ENCODE data around the gene ST6GALNAC6.
A peak's percentile ranks its signal among the peaks of the same experiment; 100 is the strongest.

The ST6GALNAC6 gene

DNA sequence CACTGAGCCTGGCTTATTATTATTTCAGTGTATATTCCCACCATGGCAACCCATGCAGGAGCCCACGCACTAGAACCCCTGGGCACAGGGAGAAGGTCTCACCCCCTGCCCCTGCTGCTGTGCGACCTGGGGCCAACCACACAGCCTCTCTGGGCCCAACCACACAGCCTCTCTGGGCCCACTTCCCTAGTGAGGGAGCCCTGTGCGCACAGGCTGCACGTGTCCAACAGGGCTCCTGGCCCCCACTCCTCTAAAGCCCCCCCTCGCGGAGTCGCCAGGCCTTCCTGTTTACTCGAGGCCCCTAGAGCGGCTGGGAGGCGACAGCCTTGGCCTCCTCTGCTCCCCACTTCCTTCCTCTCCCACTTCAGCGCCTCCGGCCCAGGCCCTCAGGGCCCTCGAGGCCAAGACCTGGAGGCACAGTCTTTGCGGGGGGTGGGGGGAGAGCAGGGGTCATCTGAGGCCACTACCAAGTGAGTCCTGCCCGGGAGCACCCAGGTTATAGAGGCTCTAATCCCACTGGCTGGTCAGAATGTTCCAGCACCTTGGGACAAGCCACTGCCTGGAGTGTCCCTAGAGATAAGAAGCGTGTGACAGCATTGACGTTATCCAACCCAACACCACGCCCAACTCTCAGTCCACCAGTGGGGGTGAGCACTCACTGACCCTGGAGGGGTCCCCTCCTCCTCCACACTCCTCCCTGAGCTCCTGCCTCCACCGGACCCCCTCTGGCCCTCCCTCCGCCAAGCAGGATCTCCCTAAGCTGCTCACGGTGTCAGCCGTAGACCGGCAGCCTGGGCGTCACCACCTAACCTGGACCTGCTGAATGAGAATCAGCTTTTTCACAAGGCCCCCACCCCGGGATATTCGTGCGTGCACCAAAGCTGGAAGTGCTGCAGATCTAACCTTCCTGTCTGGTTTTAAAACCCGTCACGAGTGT, 37.1 kb downstream of the ST6GALNAC6 start:
- Histone ChIP-seq H4K20me1 (no peaks in the 10 kb centered on the region), H3K4me2 (peak overlapping the region; percentile 92), H3K9me3 (no peaks in the 10 kb centered on the region), H3K4me1 (peaks cover 100% of the 10 kb centered on the region), H3K27ac (peak overlapping the region; percentile 92), H3K9ac (peak overlapping the region; percentile 79), H3K27me3 (no peaks in the 10 kb centered on the region), H3K4me3 (peak overlapping the region; percentile 24), H3K36me3 (no peaks in the 10 kb centered on the region)
- no peak for TF ChIP-seq Cebpa-rat (IDR thresholded peaks at IDR 0.05)

DNA sequence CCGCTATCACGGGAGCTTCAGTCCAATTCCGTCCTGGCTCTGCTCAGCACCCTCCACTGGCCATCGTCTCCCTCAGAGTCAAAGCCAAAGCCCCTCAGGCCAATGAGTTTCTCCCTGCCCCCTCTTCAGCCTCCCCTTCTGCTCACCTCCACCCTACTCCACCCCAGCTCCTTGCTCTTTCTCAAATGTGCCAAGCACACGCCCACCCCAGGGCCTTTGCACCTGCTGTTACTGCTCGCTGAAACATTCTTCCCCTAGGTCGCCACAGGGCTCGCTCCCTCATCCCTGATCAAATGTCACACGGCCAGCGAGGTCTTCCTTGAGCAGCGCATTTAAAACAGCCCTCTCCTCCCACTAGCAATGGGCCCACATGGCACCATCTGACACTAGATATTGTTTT, 38.6 kb downstream of the ST6GALNAC6 start:
- no peaks in the 10 kb centered on the region for H3K36me3 ChIP-seq

DNA sequence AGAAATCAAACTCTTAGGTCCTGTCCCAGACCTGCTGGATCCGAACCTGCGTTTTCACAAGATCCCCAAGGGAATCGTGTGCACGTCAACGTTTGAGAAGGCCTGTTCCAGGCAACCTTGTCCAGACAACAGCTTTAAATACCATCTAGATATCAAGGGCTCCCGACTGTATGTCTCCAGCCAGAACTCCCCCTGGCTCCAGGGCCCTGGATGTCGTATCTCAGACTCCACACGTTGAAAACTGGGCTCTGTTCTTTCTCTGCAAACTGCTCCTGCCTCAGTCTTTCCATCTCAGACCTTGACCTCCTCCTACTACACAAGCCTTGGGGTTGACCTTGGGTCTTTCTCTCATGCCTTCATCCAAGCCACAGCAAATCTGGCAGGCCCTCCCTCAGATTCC, 39.1 kb downstream of the ST6GALNAC6 start:
- H3K4me2 ChIP-seq: peak overlapping the region; percentile 92
- H3K27ac ChIP-seq: peak overlapping the region; percentile 92
- no peaks in the 10 kb centered on the region for H3K27me3 ChIP-seq
- H4K20me1 ChIP-seq: no peaks in the 10 kb centered on the region
- TF ChIP-seq Cebpa-rat (IDR thresholded peaks at IDR 0.05): no peak
- H3K36me3 ChIP-seq: no peaks in the 10 kb centered on the region
- no peaks in the 10 kb centered on the region for H3K9me3 ChIP-seq
- H3K4me1 ChIP-seq: peaks cover 100% of the 10 kb centered on the region
- no peak overlapping the region for H3K4me3 ChIP-seq
- peak overlapping the region; percentile 79; the same call in 1 of the 2 replicates for H3K9ac ChIP-seq

More for the DNA sequence above, 38.6 kb downstream of the ST6GALNAC6 start:
- H4K20me1 ChIP-seq: no peaks in the 10 kb centered on the region
- H3K27ac ChIP-seq: peak overlapping the region; percentile 92
- H3K4me1 ChIP-seq: peaks cover 100% of the 10 kb centered on the region
- no peak overlapping the region for H3K4me3 ChIP-seq
- H3K4me2 ChIP-seq: peak overlapping the region; percentile 92
- no peak for TF ChIP-seq Cebpa-rat (IDR thresholded peaks at IDR 0.05)
- H3K27me3 ChIP-seq: no peaks in the 10 kb centered on the region
- peak overlapping the region; percentile 79; the same call in 1 of the 2 replicates for H3K9ac ChIP-seq
- H3K9me3 ChIP-seq: no peaks in the 10 kb centered on the region

DNA sequence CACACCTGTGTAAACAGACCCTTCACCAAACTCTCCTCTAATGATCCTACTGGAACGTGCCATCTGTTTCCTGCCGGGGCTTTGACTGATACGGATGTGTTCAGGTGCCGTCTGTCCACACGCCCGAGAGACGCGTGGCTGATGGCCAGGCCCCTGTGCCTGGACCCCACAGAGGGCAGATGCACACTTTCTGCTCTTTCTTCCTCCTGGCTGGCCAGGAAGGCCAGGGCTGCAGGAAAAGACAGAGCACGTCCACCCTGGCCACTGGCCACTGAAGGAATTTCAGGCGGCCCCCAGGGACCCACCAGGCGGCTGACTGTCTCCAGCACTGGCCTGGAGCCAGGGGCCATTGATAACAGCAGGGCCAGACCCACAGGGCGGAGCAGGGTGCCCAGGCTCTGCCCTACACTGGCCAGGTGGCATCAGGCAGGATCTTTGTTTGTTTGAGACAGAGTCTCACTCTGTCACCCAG, 41.3 kb downstream of the ST6GALNAC6 start:
- peak overlapping the region; percentile 9; the same call in 1 of the 2 replicates for H3K4me3 ChIP-seq
- peak overlapping the region; percentile 94 for H3K9ac ChIP-seq
- H3K9me3 ChIP-seq: no peaks in the 10 kb centered on the region
- H3K27ac ChIP-seq: peak overlapping the region; percentile 92
- H3K4me2 ChIP-seq: peak overlapping the region; percentile 92
- H3K27me3 ChIP-seq: no peaks in the 10 kb centered on the region
- peaks cover 89% of the 10 kb centered on the region for H3K4me1 ChIP-seq
- H3K36me3 ChIP-seq: no peaks in the 10 kb centered on the region
- H4K20me1 ChIP-seq: peaks cover 4% of the 10 kb centered on the region; the same call in 1 of the 2 replicates
- no peak for TF ChIP-seq Cebpa-rat (IDR thresholded peaks at IDR 0.05)

DNA sequence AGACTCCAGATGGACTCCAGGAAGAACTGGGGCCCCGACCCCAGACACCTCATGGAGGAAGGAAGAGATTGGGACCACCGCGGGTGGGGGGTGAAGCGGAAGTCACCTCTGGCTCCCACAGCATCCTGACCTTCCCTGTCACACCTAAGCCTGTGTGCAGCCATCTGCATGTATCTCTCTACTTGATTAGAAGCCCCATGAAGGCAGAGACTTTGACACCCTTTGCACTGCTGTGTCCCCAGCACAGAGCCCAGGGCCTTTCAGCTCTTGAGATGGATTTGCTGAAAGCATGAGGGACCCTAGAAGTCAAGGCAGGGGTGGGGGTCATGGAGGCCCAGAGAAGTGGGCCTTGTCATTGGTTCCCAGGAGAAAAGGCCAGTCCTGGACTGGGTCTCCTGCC, 42.1 kb downstream of the ST6GALNAC6 start:
- H3K4me2 ChIP-seq: peak overlapping the region; percentile 92
- H3K36me3 ChIP-seq: peaks cover 3% of the 10 kb centered on the region
- H3K9me3 ChIP-seq: no peaks in the 10 kb centered on the region
- peaks cover 5% of the 10 kb centered on the region; the same call in 1 of the 2 replicates for H4K20me1 ChIP-seq
- H3K27me3 ChIP-seq: no peaks in the 10 kb centered on the region
- H3K4me3 ChIP-seq: peak overlapping the region; percentile 9; the same call in 1 of the 2 replicates
- H3K27ac ChIP-seq: peak overlapping the region; percentile 92
- H3K9ac ChIP-seq: peak overlapping the region; percentile 94
- H3K4me1 ChIP-seq: peaks cover 89% of the 10 kb centered on the region
- no peak for TF ChIP-seq Cebpa-rat (IDR thresholded peaks at IDR 0.05)

DNA sequence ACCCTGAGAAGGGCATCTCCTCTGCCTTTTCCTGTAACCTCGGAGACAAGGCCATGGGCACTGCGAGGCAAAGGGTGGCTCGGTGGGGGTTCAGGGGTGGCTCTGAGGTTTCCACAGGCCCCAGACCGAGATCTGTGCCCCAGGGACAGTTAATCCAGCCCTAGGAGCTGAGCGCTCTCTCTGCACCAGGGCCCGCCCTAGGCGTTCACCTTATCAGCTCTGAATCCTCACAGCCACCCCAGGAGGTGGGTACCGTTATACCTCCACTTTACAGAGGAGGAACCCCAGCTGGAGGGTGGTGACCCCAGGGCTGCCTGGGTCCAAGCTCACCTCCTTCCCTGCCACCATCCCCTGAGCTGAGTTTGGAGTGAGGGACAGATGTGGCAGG, 42.7 kb downstream of the ST6GALNAC6 start:
- H3K9ac ChIP-seq: peak overlapping the region; percentile 94
- no peaks in the 10 kb centered on the region for H3K27me3 ChIP-seq
- peaks cover 89% of the 10 kb centered on the region for H3K4me1 ChIP-seq
- H4K20me1 ChIP-seq: peaks cover 5% of the 10 kb centered on the region; the same call in 1 of the 2 replicates
- peak overlapping the region; percentile 92 for H3K27ac ChIP-seq
- H3K4me2 ChIP-seq: peak overlapping the region; percentile 92
- H3K36me3 ChIP-seq: peaks cover 9% of the 10 kb centered on the region
- H3K4me3 ChIP-seq: peak overlapping the region; percentile 2; the same call in 1 of the 2 replicates
- H3K9me3 ChIP-seq: no peaks in the 10 kb centered on the region
- no peak for TF ChIP-seq Cebpa-rat (IDR thresholded peaks at IDR 0.05)

DNA sequence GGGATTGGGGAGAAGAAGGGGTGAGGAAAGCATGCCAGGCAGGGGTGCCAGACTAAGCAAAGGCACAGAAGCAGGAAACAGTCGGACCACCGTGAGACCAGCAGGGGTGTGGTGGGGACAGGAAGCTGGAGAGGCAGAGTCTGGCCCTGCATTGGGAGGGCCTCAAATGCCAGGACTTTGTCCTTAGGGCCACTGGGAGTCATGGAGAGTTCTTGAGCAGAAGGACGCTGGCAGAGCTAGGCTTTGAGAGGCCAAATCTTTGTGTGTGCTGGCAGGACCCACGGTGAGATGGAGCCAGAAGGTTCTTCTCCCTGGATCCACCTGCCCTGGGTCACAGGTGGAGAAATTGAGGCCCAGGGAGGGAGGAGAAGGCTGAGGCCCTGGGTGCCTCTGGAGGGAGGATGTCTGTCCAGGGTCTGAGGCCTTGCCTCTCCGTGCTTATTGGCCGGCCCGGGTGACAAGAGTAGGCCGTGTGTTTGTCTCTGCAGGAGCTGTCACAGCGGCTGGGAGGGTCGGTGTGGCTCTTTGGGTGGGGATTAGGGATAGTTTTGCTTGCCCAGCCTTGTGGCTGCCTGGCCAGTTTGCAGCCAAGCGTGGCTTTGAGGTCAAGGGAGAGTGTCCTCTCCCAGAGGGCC, 43.2 kb downstream of the ST6GALNAC6 start:
- no peak for TF ChIP-seq Cebpa-rat (IDR thresholded peaks at IDR 0.05)
- Histone ChIP-seq H3K9me3 (peaks cover 4% of the 10 kb centered on the region; the same call in 1 of the 2 replicates), H3K4me1 (peaks cover 89% of the 10 kb centered on the region), H3K27ac (peak overlapping the region; percentile 92), H3K9ac (peak overlapping the region; percentile 94), H4K20me1 (peaks cover 5% of the 10 kb centered on the region; the same call in 1 of the 2 replicates), H3K4me2 (peak overlapping the region; percentile 92), H3K27me3 (no peaks in the 10 kb centered on the region), H3K36me3 (peaks cover 14% of the 10 kb centered on the region), H3K4me3 (peak overlapping the region; percentile 2; the same call in 1 of the 2 replicates)

DNA sequence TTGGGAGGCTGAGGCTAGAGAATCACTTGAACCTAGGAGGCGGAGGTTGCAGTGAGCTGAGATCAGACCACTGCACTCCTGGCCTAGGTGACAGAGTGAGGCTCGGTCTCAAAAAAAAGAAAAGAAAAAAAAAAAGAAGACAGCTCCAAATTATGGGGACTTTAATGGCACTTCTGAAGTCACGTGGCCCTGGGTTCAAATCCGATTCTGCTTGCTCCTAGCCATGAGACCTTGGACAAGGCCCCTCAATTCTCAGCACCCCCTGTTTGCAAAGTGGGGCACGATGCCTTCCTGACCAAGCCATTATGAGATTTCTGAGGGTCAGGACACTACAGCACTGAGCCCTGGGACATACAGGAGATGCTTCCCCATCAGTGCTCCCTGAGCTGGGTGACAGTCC, 43.9 kb downstream of the ST6GALNAC6 start:
- H3K9me3 ChIP-seq: peaks cover 11% of the 10 kb centered on the region
- peak overlapping the region; percentile 94; the same call in 1 of the 2 replicates for H3K9ac ChIP-seq
- no peaks in the 10 kb centered on the region for H3K27me3 ChIP-seq
- H3K27ac ChIP-seq: peak overlapping the region; percentile 92
- peaks cover 7% of the 10 kb centered on the region; the same call in 1 of the 2 replicates for H4K20me1 ChIP-seq
- peaks cover 21% of the 10 kb centered on the region for H3K36me3 ChIP-seq
- H3K4me1 ChIP-seq: peaks cover 83% of the 10 kb centered on the region
- no peak for TF ChIP-seq Cebpa-rat (IDR thresholded peaks at IDR 0.05)
- no peak overlapping the region for H3K4me3 ChIP-seq
- peak overlapping the region; percentile 92 for H3K4me2 ChIP-seq

DNA sequence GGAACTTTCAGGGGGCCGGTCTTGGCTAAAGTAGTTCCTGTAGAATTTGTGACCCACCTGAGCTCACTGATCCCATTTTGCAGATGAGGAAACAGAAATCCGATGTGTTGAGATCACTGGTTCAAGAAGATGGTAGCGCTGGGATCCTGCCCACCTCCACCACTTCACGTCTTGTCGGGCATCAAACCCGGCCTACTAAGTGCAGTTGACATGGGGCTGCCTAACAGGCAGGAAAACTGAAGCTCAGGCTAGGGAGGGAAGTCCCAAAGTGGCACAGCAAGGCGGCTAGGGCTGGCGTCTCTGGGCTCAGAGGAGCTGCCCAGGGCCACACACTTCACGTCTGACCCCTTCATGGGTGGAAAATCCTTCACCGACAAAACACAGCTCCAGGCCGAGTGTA, 44.4 kb downstream of the ST6GALNAC6 start:
- Histone ChIP-seq H3K4me3 (peak overlapping the region; percentile 93), H3K27me3 (no peaks in the 10 kb centered on the region), H4K20me1 (peaks cover 13% of the 10 kb centered on the region; the same call in 1 of the 2 replicates), H3K9ac (peak overlapping the region; percentile 94), H3K36me3 (peaks cover 26% of the 10 kb centered on the region), H3K27ac (peak overlapping the region; percentile 92), H3K9me3 (peaks cover 17% of the 10 kb centered on the region), H3K4me2 (peak overlapping the region; percentile 92), H3K4me1 (peaks cover 78% of the 10 kb centered on the region)
- TF ChIP-seq Cebpa-rat (IDR thresholded peaks at IDR 0.05): no peak

Measured in BLaER1 (cell line).